Activated naive CD8-positive, alpha-beta T cell treated with anti-CD3 and anti-CD28 coated beads, Interleukin-2, amount 10 ng/mL, durations not matched to agents 7 days and 5 days (primary cell): Measurements from ENCODE around the gene KRTAP10-3. TPM values are rescaled to one million over a fixed set of nuclear protein-coding genes. Genes with fewer than 3 reads are reported as not detected.

Experiments
- ATAC-seq: fragments of 150-1000 bp; cut with Tn5 transposase; one replicate; pipeline ENCODE4 v1.10.0; 2021; ENCODE audit warnings: low read depth, moderate library complexity
- POLR2A ChIA-PET: fragments of 350-600 bp; sonication (Branson Sonifier 250); formaldehyde crosslinking; loops from one replicate; lab custom pipeline; 2021; ENCODE audit warnings: antibody characterized with exemption; lab: Charles Lee
- DNase-seq: peaks from one replicate; pipeline ENCODE4 v3.0.0; 2021
- H3K27ac Mint-ChIP-seq: one replicate; pipeline ENCODE4 v1.8.0; 2022; ENCODE audit warnings: mild to moderate bottlenecking, mixed read lengths
- H3K27me3 Mint-ChIP-seq: one replicate; pipeline ENCODE4 v1.8.0; 2022; ENCODE audit warnings: mild to moderate bottlenecking, moderate library complexity, mixed read lengths
- H3K36me3 Mint-ChIP-seq: one replicate; pipeline ENCODE4 v1.8.0; 2021; ENCODE audit warnings: mild to moderate bottlenecking, mixed read lengths
- H3K4me1 Mint-ChIP-seq: one replicate; pipeline ENCODE4 v1.8.0; 2021; ENCODE audit warnings: mixed read lengths
- H3K4me3 Mint-ChIP-seq: one replicate; pipeline ENCODE4 v1.8.0; 2022; ENCODE audit warnings: mild to moderate bottlenecking, moderate library complexity, mixed read lengths
- H3K9me3 Mint-ChIP-seq: one replicate; pipeline ENCODE4 v1.8.0; 2021; ENCODE audit warnings: mixed read lengths
- total RNA-seq, 2 experiments: library from RNA; stranded (reverse); gene quantifications; one replicate each; pipeline ENCODE4 v1.2.3, GENCODE V29; 2021

The KRTAP10-3 gene
- total RNA-seq, 2 experiments from 2014 or later: not detected

DNA sequence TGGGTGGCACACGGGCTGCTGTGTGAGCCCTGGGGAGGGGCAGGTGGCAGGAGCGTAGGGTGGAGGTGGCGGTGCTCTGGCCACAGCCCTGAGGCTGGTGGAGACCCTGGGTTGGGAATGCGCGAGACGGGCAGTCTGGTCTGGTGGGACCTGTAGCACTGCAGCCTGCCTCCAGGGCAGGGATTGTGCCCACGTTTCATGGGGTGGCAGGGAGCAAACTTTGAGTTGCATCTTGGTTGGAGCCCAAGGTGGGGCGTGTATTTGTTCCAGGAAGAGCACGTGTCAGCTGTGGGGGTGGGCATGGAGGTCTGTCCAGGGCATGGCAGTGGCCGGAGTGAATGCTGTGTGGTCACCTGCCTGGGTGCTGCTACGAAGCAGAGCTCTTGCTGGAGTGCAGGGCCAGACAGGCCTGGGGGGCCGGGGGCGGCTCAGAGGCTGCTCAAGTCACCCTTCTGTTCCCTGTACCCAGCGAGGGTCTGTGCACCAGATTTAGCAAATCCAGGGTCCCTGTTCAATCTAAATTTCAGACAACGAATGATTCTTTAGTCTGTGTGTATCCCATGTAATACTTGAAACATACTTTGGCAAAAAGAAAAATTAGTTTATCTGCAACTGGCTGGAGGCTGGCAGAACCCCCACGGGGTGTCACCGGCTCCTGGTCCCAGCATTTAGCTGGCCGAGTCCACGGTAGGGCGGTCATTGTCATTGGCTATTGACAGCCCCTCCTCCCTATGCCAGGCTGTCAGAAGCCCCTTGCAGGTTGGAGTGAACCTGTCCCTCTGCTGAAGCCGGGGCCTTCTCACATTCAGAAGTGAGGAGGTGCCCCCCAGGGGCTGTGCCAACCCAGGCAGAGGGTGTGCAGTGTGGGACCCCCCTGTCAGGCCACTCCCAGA, 45.9 kb downstream of the KRTAP10-3 start:
- Mint-ChIP-seq H3K9me3 (no peaks in the 10 kb centered on the region), H3K4me3 (no peak overlapping the region), H3K36me3 (no peaks in the 10 kb centered on the region), H3K4me1 (no peaks in the 10 kb centered on the region), H3K27me3 (peaks cover 2% of the 10 kb centered on the region), H3K27ac (no peak overlapping the region)
- no peak for ATAC-seq
- POLR2A ChIA-PET: no interaction called here
- DNase-seq: no peak

GRCh38 chr21:44511938-44512275, 46.7 kb downstream of the KRTAP10-3 start:
- no peak for ATAC-seq
- no peak overlapping the region for H3K27ac Mint-ChIP-seq
- no peaks in the 10 kb centered on the region for H3K9me3 Mint-ChIP-seq
- H3K36me3 Mint-ChIP-seq: no peaks in the 10 kb centered on the region
- H3K4me1 Mint-ChIP-seq: no peaks in the 10 kb centered on the region
- no peak for DNase-seq
- POLR2A ChIA-PET: interaction anchor here (0.9 kb wide), 1 partner anchor 290 kb away, joined by 3 read pairs; the partner anchor contains the start of gene UBE2G2
- H3K4me3 Mint-ChIP-seq: no peak overlapping the region
- H3K27me3 Mint-ChIP-seq: peaks cover 2% of the 10 kb centered on the region

GRCh38 chr21:44511219-44511937, 47.2 kb downstream of the KRTAP10-3 start:
- H3K9me3 Mint-ChIP-seq: no peaks in the 10 kb centered on the region
- H3K27ac Mint-ChIP-seq: no peak overlapping the region
- ATAC-seq: no peak

DNA sequence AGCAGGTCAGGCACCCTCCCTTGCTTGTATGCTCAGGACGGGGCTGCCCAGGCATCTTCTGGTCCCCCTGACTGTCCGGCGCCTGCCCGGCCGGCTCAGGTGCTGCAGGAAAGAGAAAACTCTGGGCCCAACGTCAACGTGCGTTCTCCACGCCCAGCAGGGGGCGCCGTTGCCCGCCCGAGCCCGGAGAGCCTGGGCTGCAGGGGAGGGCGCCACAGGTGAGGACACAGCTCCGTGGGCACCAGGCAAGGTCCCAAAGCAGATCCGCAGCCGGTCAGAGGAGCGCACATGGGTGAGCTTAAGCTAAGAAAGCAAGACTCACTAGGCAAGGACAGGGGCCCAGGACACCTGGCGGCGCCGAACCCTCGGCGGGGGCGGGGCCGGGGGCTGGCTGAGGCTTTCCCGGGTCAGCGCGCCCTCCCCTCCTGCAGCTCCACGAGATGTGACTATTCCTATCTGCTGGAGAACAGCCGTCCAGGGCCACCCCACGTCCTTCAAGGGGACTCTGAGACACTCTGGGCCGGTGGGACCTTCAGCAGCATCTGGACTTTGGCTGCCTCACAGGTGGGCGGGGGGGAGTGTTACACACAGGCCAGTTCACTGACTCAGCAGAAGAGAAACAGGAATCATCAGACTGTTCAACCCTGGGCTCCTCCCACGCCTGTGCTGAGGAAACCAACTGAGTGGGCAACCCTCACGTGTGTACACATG, 47.9 kb downstream of the KRTAP10-3 start:
- POLR2A ChIA-PET: interaction anchor here (0.9 to 1.0 kb wide), 2 partner anchors 283 to 291 kb away, joined by 3 to 5 read pairs; partner anchors contain the start of gene UBE2G2
- H3K36me3 Mint-ChIP-seq: no peaks in the 10 kb centered on the region
- no peak overlapping the region for H3K4me3 Mint-ChIP-seq

More at GRCh38 chr21:44511219-44511937, 47.2 kb downstream of the KRTAP10-3 start:
- Mint-ChIP-seq H3K4me3 (no peak overlapping the region), H3K36me3 (no peaks in the 10 kb centered on the region), H3K27me3 (peaks cover 2% of the 10 kb centered on the region), H3K4me1 (no peaks in the 10 kb centered on the region)
- POLR2A ChIA-PET: interaction anchor here (0.9 to 1.0 kb wide), 2 partner anchors 282 to 290 kb away, joined by 3 to 5 read pairs; partner anchors contain the start of gene UBE2G2
- DNase-seq: no peak

DNA sequence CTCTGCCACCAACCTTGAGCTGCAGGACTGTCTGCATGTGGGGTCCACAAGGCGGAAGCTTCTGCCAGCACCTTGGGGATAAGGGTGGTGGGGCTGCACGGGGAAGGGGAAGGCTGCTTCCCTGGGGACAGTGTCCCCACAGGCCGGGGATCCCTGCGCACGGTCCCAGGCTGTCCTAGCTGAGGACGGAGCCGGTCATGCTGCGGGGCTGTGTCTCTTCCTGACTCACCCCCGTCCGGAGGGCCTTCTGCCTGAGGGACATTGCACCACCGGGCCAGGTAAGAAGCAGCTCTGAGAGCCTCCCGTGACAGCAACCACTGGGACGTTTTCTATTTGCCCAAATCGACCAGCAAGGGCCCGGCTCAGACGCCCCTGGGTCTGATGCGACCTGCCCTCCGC, 48.5 kb downstream of the KRTAP10-3 start:
- POLR2A ChIA-PET: interaction anchor here (1.0 kb wide), 1 partner anchor 283 kb away, joined by 5 read pairs; no protein-coding TSS in a partner anchor
- Mint-ChIP-seq H3K9me3 (no peaks in the 10 kb centered on the region), H3K27ac (no peak overlapping the region), H3K4me1 (no peaks in the 10 kb centered on the region), H3K27me3 (peaks cover 2% of the 10 kb centered on the region), H3K36me3 (no peaks in the 10 kb centered on the region), H3K4me3 (no peak overlapping the region)
- no peak for ATAC-seq
- no peak for DNase-seq

More for the DNA sequence above, 47.9 kb downstream of the KRTAP10-3 start:
- DNase-seq (peak; percentile 93), ATAC-seq (peak; percentile 89)
- no peak overlapping the region for H3K27ac Mint-ChIP-seq
- no peaks in the 10 kb centered on the region for H3K4me1 Mint-ChIP-seq
- H3K27me3 Mint-ChIP-seq: peaks cover 2% of the 10 kb centered on the region
- no peaks in the 10 kb centered on the region for H3K9me3 Mint-ChIP-seq

DNA sequence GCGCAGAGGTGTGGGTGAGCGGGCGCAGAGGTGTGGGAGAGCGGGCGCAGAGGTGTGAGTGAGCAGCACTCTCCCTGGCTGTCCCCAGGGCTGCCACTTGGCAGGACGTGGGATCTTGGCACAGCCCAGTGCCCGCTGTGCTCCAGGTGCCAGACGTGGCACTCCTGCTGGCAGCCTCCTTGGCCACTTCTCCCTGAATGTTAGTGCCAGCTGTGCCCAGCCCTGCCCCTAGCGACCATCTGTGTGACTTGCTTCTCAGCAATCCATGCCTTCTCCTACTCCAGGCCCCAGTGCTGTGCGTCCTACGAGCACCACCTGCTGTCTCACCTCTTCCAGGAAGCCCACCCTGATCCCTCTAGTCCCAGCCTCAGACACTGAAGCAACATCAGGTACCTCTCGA, 49.1 kb downstream of the KRTAP10-3 start:
- ATAC-seq: no peak
- Mint-ChIP-seq H3K9me3 (no peaks in the 10 kb centered on the region), H3K4me1 (no peaks in the 10 kb centered on the region), H3K36me3 (no peaks in the 10 kb centered on the region), H3K4me3 (no peak overlapping the region), H3K27ac (no peak overlapping the region), H3K27me3 (peaks cover 2% of the 10 kb centered on the region)
- POLR2A ChIA-PET: no interaction called here
- no peak for DNase-seq

DNA sequence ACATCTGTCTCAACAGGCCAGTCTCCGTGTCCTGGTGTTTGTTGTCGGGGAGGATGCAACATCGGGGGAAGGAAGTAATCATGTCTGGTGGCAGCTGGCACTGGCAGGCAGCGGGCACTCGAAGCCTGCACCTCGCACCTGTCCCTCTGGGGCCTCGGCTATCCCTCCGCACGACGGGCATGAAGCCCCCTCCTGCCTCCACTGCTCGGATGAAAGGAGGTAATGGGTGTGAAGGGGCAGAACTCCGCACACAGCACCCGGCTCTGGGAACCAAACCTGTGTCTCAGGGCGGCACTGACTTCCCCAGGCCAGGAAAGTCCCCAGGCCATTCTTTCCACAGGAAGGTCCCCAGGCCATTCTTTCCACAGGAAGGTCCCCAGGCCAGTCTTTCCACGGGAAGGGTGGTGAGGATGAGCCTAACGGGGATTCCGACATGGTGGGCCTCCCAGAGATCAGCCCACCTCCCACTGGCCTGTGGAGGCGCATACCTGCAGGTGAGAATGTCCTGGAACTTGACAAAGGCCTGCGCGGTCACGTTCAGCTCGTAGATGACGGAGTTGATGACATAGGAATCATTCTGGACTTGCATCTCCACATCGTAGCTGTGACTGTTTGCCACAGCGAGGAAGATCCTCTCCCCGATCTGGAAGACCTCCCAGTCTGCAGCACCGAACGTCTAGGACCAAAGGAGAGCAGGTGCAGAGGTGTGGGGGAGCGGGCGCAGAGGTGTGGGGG, 49.7 kb downstream of the KRTAP10-3 start:
- DNase-seq (no peak), ATAC-seq (no peak)
- H3K9me3 Mint-ChIP-seq: no peaks in the 10 kb centered on the region
- H3K27ac Mint-ChIP-seq: no peak overlapping the region
- H3K4me1 Mint-ChIP-seq: peaks cover 4% of the 10 kb centered on the region
- peaks cover 2% of the 10 kb centered on the region for H3K27me3 Mint-ChIP-seq
- POLR2A ChIA-PET: no interaction called here
- no peaks in the 10 kb centered on the region for H3K36me3 Mint-ChIP-seq
- H3K4me3 Mint-ChIP-seq: no peak overlapping the region

DNA sequence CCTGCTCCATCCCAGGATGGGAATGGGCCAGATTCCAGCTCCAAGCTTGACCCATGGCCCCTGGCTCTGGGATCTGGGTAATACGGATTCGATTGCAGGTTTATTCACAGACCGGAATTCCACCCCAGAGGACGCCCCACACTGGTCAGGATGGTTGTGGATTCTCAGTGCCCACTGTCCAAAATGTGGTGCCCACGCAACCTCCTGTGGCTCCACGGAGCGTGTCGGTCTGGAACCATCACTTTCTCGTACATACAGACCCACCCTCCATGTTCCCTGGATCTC, 50.2 kb downstream of the KRTAP10-3 start:
- Mint-ChIP-seq H3K4me3 (no peak overlapping the region), H3K36me3 (no peaks in the 10 kb centered on the region), H3K4me1 (peaks cover 6% of the 10 kb centered on the region), H3K27me3 (peaks cover 2% of the 10 kb centered on the region), H3K27ac (no peak overlapping the region), H3K9me3 (no peaks in the 10 kb centered on the region)
- no peak for DNase-seq
- POLR2A ChIA-PET: no interaction called here
- ATAC-seq: no peak

Other genes with a start within 250 kb of the KRTAP10-3 start
- 10 to 100 TPM; 23.7 TPM for gene CFAP410, start 219.4 kb downstream of the KRTAP10-3 start, total RNA-seq
- gene TRPM2, start 205.2 kb downstream of the KRTAP10-3 start, total RNA-seq: 10 to 100 TPM; 29.6 to 31.1 TPM
- gene LRRC3, start 103.3 kb downstream of the KRTAP10-3 start, total RNA-seq: 1 to 10 TPM; 3.0 to 3.5 TPM
- gene KRTAP10-1, start 18.6 kb downstream of the KRTAP10-3 start, total RNA-seq: not detected
- gene KRTAP10-2, start 7.3 kb downstream of the KRTAP10-3 start, total RNA-seq: not detected
- gene KRTAP10-4, start 14.9 kb upstream of the KRTAP10-3 start, total RNA-seq: not detected
- gene KRTAP10-5, start 21.8 kb upstream of the KRTAP10-3 start, total RNA-seq: not detected
- not detected for gene KRTAP10-6, start 33.7 kb upstream of the KRTAP10-3 start, total RNA-seq
- gene KRTAP10-7, start 41.8 kb upstream of the KRTAP10-3 start, total RNA-seq: not detected
- gene KRTAP10-8, start 53.3 kb upstream of the KRTAP10-3 start, total RNA-seq: not detected
- not detected for gene KRTAP10-9, start 68.3 kb upstream of the KRTAP10-3 start, total RNA-seq
- not detected for gene KRTAP10-10, start 78.6 kb upstream of the KRTAP10-3 start, total RNA-seq
- gene KRTAP10-11, start 87.6 kb upstream of the KRTAP10-3 start, total RNA-seq: not detected
- gene KRTAP12-4, start 95.9 kb upstream of the KRTAP10-3 start, total RNA-seq: not detected
- gene KRTAP12-3, start 99.1 kb upstream of the KRTAP10-3 start, total RNA-seq: not detected
- not detected for gene KRTAP12-2, start 108.1 kb upstream of the KRTAP10-3 start, total RNA-seq
- not detected for gene KRTAP12-1, start 123.4 kb upstream of the KRTAP10-3 start, total RNA-seq
- gene KRTAP10-12, start 138.4 kb upstream of the KRTAP10-3 start, total RNA-seq: not detected
- gene TSPEAR, start 152.8 kb upstream of the KRTAP10-3 start, total RNA-seq: not detected
- 100 to 1,000 TPM; 111 TPM for gene UBE2G2, start 243.0 kb upstream of the KRTAP10-3 start, total RNA-seq